Measurements from ENCODE around the gene EEPD1.

DNA sequence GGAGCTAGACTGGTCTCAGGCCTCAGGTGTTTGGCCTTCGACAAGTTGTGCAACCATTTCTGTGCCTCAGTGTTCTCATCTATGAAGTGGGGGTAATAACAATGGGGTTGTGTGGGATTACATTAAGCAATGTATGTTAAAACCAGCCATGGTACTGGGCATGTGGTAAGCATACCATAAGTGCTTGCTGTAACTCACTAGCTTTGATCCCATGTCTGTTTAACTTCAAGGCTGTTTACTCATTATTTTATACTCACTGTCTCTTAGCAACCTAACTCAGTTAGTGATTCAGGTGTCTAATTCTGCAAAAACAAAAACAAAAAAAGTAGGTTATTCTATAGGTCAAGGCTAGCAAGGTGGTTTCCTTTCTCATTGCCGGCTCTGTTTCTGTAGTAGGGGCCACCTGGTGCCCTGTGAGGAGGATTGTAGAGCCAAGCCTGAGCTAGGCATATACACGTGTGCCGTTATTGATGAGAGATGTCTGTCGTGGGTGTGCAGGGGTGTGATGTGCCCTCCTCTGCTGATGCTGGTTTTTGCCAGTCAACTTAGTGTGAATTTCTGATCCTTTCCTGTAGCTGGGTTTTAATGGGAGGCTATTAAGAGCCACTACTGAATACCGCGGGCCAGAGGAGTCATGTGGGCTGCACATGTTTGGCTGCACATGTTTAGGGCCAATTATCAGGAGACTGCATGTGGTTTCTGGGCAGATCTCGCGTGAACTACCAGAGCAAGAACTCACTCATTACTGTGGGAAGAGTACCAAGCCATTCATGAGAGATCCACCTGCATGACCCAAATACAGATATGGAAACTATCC is 56.2 kb downstream of the EEPD1 start:
- no peak for TF ChIP-seq POLR2AphosphoS5 (IDR thresholded peaks at IDR 0.05; ENCODE audit: borderline replicate concordance, low read depth, low read length)
- no peak for TF ChIP-seq EZH2 (IDR thresholded peaks at IDR 0.05)

Data from SK-N-MC (cell line).